Activated CD8-positive, alpha-beta memory T cell treated with anti-CD3 and anti-CD28 coated beads, Interleukin-2, amount 50 U/mL, for 24 hours (primary cell): ENCODE measurements around the gene KDM5A.
A peak's percentile ranks its signal among the peaks of the same experiment; 100 is the strongest.
"Not testable (repeated sequence)": the region's sequence is repeated elsewhere in the genome, so short reads cannot be mapped to it uniquely, and the experiment has no call there.

ENCODE experiments used
- DNase-seq: peaks from one replicate; pipeline ENCODE4 v3.0.0-alpha.2; 2020; ENCODE audit errors: extremely low read depth

KDM5A gene

DNA sequence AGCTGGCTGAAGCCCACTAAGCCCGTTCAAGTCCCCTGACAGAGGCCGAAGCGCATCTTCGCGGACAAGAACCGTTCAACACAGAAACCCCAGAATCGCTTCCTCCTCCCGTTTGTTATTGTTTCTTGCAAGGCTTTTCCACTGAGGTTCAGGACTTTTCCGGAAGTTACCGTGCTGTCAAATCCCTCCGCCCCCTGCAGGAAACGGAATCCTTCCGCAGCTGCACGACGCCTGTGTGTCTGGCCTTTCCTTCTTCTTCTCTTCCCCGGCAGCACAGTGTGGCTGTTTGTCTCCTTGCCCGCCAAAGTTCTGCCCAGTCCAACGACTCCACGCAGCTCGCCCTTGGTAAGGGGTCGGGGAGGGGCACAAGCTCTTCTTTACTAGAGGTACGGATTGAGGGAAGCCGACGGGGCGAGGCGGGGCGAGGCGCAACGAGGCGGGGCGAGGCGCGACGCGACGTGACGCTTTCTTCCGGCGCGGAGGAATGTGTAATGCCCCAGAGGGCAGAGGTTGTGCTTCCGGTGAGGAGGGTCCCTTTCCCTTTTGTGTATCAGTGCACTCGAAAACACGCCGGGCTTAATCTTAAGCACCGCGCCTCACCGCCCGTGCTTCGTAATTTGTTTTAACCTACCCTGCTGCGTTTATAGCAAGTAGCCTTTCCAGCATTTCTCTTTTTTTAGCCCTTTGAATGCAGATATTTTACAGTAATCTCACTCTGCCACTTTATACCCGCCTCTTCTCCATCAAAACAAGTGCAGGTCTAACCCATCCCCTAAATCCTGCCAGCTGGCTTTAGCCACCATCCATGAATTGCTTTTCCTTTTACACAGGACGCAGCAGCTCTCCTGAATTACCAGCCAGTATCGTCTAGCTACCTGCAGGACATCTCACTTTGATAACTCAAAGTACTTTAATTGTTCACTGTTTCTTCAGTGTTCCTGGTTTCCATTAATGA lies at the start of gene KDM5A:
TSS of gene KDM5A (minus strand) at position 179 of the 955 bp plus-strand sequence. CDS start 229 bp downstream, outside the sequence.
- peak; percentile 75 for DNase-seq

DNA sequence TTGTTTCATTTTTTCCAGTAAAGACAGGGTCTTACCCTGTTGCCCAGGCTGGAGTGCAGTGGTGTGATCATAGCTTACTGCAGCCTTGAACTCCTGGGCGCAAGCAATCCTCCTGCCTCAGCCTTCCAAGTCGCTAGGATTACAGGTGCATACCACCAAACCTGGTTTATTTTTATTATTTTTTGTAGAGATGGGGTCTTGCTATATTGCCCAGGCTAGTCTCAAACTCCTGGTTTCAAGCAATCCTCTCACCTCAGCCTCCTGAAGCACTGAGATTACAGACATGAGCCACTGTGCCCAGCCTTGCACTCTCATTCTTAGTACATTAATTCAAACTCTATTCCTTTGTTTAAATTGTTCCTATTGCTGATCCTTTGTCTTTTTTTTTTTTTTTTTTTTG lies 46.6 kb upstream of the KDM5A start:
- DNase-seq = not testable (repeated sequence)

DNA sequence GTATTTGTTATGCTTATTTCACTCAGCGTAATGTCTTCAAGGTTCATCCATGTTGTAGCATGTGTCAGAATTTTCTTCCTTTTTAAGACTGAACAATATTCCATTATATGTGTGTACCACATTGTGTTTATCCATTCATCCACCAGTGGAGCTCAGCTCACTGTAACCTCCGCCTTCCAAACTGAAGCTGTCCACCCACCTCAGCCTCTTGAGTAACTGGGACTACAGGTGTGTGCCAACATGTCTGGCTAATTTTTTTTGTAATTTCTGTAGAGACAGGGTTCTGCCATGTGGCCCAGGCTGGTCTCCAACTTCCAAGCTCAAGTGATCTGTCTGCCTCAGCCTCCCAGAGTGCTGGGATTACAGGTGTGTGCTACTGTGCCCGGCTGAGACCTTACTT lies 33.4 kb upstream of the KDM5A start:
- no peak for DNase-seq

DNA sequence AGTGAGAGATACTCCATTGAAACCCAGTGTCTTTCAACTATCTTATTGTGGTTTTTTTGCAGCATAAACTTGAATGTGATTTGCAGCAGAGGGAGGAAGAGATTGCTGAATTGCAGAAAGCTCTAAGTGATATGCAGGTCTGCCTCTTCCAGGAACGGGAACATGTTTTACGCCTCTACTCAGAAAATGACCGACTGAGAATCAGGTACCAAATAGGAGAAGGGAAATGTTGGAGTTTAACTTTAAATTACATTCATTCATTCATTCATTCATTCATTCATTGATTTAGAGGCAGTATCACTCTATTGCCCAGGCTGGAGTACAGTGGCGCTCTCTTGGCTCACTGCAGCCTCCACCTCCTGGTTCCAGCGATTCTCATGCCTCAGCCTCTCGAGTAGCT lies 29.3 kb upstream of the KDM5A start:
- no peak for DNase-seq

DNA sequence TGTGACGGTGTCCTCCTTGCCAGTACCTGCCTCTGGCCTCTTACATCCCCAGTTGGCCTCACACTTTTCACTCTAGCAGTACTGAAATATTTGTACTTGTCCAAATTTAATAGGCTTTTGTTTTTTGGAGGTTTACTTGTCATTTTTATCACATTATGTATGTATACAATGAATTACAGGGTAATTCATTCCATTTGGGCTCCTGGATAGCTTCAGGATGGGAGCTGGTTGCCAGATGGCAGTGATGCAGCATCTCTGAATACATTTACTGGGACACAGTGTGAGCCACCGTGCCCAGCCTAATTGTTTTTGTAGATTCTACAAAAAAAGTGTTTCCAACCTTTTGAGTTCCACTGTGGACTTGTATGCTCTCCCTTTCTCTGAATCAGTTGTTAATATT lies 25.7 kb upstream of the KDM5A start:
- DNase-seq = no peak

DNA sequence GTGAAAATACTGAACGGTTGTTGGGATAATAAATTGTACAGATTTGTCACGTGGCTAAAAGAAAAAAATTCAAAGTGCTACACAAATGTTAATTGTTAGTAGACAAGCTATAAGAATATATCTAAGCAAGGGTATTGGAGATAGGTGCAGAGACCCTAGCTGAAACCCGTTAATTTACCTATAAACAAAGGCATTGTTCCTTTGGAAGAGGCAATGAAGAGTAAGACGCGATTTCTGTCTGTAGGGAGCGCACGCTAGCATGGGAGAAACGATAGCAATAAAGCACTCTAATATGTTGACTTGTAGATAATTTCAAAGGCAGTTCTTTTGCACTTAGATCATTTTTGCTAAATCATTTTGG lies 12.9 kb upstream of the KDM5A start:
- no peak for DNase-seq

DNA sequence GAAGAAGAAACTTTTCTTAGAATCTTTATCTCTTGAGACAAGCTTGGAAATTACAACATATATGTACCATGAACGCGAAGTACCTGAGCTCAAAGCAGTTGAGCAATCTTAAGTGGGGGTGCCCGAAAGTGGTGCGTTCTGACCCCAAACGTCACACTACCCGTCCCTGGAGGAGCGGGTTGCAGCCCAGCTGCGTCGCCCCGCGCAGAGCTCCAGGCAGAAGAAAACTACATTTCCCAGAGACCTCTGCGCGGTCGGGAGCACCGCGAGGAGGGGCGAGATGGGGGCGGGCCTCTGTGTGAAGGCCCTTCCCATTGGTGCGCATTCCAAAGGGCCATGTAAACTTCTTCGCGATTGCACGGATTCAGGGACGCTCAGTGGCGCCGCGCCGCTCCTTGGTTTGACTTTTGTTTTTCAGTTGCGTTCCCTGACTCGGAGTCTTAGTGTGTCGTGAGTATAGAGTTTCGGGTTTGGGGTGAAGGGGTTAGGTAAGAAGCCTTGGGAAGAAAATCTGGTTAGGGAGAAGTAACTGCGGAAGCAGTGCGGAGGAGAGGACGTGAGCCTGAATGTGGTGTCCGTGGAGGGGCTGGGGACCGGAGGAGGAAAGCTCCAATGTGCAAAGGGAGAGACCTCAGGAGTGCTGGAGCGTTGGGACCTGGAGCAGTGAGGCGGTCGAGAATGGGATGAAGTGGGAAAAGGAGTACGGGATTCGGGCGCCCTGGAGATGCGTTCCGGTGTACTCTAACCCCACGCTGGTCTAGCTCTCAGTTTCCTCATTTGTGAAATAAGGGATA lies 12.3 kb upstream of the KDM5A start, which contains the start of gene CCDC77:
TSS of gene CCDC77 (plus strand) at position 410 of the 794 bp plus-strand sequence. CDS start 7,740 bp downstream, outside the sequence.
- peak; percentile 78 for DNase-seq

DNA sequence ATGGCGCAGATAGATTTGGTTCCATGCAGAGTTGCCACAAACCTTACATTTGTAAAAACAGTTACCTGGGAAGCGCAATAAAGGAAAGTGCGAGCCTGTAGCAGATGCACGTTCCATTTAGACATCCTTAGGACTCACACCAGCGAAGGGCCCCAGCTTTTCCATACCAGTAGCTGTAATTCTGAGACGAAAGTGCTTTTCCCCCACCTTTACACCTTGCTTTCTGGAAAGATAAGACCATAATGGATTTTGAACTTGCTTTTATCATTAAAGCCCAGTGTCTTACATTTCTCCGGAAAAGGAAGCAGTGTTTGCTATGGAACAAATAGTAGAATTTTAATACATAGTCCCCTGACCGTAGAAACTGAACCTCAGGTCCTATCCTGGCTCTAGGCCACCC lies 11.7 kb upstream of the KDM5A start:
- DNase-seq = no peak

DNA sequence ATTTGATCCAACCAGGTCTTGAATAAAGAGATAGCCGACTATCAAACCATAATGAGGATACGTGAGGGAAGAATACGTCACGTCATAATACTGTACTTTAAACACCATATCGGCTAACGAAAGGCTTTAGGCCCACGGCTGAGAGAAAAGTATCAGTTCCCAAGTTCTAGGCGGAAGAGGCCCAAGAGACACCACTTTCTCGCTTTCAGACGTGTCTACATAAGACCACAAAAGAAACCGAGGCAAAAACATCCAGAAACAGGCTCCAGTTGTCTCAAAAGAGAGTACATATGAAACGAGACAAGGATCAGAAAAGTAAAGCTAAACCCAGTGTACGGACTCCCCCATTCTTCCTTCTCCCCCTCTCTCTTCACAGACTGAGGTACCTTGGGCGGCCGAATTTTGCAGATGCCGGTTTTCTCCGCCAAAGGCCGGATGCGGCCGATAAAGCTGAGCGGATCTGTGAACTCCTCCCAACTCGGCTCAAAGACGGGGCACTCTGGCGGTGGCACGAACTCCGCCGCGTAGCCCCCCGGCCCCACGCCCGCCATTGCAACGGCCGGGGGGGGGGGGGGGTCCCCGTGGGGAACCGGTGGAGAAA lies 479 bp downstream of the KDM5A start:
- no peak for DNase-seq

DNA sequence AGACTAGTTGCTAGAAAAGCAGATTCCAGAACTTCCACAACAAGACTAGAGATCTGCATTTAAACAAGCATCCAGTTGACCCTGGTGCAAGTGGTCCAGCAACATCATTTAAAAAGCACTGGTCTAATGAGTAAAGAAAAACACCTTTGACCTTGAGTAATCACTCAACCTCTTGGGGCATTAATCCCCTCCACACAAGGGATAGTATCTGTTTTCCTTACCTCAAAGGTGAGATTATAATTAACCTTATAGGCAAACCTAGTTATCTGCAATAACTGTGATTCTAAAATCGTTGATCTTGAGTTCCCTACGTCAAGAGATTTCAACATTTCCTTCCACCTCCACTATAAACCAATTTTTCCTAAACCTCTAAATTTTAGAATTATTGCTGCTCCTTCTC lies 1.1 kb downstream of the KDM5A start:
- DNase-seq = no peak

DNA sequence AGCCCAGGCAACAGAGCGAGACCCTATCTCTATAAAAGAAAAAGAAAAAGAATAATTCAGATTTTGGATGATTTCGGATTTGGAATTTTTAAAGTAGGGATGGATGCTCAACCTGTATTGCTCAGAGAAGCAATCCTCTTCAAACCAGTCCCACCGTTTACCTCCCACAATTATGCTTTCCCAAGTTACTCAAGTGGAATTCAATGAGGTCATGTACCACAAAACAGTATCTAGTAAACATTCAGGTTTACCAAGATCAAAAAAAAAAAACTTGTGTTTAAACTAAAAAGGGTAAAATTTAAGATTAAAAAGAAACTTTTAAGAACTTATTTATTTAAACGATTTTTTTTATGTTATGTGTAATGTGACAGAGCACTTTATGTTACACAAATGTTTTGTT lies 2.5 kb downstream of the KDM5A start:
- no peak for DNase-seq

DNA sequence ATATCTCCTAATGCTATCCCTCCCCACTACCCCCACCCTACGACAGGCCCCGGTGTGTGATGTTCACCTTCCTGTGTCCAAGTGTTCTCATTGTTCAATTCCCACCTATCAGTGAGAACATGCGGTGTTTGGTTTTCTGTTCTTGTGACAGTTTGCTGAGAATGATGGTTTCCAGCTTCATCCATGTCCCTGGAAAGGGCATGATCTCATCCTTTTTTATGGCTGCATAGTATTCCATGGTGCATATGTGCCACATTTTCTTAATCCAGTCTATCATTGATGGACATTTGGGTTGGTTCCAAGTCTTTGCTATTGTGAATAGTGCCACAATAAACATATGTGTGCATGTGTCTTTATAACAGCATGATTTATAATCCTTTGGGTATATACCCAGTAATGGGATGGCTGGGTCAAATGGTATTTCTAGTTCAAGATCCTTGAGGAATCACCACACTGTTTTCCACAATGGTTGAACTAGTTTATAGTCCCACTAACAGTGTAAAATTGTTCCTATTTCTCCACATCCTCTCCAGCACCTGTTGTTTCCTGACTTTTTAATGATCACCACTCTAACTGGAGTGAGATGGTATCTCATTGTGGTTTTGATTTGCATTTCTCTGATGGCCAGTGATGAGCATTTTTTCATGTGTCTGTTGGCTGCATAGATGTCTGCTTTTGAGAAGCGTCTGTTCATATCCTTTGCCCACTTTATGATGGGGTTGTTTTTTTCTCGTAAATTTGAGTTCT lies 18.2 kb downstream of the KDM5A start:
- DNase-seq = not testable (repeated sequence)

DNA sequence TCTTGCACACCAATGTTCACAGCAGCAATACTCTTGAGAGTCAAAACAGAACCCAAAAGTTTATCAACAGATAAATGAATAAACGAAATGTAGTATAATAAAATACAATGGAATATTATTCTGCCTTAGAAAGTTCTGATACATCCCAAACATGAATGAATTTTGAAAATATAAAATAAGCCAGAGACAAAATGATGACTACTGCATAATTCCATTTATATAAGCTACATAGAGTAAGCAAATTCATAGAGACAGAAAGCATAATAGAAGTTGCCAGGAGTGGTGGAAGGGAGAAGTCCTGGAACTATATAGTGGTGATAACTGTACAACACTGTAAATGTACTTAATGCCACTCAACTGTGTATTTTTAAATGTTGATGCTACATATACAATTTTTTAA lies 21.1 kb downstream of the KDM5A start:
- no peak for DNase-seq

DNA sequence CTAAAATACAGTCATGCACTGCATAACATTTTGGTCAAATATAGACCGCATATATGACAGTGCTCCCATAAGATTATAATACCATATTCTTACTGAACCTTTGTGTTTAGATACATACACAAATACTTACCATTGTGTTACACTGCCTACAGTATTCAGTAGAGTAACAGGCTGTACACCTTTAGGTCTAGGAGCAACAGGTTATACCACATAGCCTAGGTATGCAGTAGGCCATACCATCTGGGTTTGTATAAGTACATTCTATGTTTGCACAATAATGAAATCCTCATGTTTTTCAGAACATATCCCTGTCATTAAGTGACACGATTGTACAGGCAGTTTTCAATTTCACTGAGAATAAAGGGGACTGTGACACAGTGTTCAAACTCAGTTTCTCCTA lies 22.3 kb downstream of the KDM5A start:
- DNase-seq = no peak

DNA sequence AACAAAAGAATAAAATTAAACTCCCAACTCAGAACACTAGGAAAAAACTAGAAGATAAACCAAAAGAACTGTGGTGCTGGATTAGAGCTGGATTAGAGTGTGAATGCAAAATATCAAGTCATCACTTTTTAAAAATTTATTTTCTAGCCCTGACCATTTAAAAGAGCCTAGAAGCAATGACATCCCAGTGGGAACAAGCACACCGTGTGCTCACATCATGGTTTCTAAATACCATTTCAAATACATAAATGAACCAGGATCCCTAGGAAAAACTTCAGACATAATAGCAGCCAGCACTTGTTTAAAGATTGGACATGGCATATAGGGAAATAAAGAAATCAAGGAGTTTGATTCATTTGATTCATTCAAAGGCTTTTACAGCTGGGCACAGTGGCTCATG lies 30.0 kb downstream of the KDM5A start:
- DNase-seq = no peak

DNA sequence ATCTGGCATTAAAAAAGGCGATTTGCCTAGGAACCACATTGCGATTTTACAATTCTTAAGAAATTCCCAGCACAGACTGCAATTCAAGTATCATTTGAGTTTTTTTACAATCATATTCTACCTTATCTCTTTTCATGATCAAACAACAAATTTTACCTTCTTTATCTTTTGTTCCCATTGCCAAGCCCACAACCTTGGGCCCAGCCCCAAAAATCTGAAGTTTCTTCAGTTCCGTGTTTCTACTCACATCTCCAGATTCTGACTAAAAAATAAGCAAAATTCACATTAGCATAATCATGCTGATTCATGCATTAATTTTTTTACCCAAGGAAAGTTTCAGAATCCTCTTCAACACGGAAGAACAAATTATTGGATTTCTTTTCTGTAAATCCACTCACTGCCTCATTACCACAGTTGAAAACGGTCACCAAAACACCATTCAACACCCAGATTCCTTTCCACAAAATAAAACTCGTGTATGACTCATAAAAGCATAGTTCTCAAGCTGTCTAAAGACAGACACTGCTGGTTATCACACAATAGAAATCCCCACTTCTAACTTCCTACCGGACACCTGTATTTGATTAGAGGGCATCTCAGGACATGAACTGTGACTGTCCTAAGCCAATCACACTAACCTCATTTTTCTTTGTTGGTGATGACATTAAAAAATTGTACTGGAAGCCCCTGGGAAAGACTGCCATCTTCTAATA lies 32.7 kb downstream of the KDM5A start:
- DNase-seq = no peak

DNA sequence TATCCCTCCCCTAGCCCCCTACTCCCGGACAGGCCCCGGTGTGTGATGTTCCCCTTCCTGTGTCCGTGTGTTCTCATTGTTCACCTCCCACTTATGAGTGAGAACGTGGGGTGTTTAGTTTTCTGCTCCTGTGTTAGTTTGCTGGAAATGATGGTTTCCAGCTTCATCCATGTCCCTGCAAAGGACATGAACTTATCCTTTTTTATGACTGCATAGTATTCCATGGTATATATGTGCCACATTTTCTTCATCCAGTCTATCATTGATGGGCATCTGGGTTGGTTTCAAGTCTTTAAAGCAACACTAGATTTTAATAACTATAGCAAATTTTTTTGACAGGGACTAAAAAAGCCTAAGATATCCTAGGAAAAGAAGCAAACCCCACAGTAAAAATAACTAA lies 37.9 kb downstream of the KDM5A start:
- DNase-seq = not testable (repeated sequence)

DNA sequence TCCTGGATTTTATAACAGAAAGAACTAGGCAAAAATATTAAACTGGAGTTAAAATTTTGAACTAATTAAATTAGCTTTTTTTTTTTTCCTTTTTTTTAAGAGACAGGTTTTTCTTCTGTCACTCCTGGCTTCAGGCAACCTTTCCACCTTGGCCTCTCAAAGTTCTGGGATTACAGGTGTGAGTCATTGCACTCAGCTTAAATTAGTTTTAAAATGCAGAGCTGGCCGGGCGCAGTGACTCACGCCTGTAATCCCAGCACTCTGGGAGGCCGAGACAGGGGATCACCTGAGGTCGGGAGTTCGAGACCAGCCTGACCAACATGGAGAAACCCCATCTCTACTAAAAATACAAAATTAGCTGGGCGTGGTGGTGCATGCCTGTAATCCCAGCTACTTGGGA lies 39.5 kb downstream of the KDM5A start:
- DNase-seq = not testable (repeated sequence)

DNA sequence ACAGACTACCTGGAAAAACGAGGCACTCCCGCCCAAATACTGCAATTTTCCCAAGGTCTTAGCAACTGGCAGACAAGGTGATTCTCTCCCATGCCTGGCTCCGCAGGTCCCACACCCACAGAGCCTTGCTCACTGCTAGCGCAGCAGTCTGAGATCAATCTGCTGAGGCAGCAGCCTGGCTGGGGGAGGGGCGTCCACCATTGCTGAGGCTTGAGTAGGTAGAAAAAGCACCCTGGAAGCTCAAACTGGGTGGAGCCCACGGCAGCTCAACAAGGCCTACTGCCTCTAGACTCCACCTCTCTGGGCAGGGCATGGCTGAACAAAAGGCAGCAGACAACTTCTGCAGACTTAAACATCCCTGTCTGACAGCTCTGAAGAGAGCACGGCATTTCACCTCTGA lies 46.1 kb downstream of the KDM5A start:
- DNase-seq = not testable (repeated sequence)

DNA sequence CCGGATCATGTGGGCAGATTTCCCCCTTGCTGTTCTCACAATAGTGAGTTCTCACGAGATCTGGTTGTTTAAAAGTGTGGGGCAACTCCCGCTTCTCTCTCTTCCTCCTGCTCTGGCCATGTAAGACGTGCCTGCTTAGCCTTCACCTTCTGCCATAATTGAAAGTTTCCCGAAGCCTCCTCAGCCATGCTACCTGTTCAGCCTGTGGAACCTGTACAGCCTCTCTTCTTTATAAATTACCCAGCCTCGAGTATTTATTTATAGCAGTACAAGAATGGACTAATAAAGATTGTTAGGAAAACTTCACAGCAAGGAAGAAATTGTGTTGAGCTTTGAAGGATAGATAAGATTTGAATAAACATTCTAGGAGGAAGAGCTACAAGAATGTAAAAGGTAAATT lies 52.1 kb downstream of the KDM5A start:
- no peak for DNase-seq

DNA sequence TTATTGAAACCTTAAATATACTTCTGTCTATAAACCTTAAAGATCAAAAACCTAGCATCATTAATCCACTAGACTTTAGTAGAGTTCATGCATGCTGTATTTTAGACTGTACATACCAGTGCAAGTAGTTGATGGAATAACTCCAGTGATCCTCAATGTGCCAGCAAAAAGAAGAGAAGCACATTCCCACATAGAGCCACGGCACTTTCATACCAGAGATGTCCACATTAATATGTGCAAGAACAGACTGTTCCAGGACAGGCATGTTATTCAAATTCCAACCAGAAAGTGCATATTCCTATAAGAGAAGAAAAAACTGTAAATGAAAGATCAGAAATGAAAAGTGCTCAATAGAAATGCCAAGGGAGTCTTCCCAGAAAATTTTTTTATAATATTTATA lies 55.0 kb downstream of the KDM5A start:
- DNase-seq = no peak
